Central memory CD8-positive, alpha-beta T cell (primary cell): ENCODE results near the gene C19orf47.

Experiments used
- ATAC-seq: fragments of 150-1000 bp; cut with Tn5 transposase; replicated peaks from 2 replicates; pipeline ENCODE4 v1.10.0; 2022; ENCODE audit warnings: mild to moderate bottlenecking, moderate FRiP score, moderate number of reproducible peaks; ENCODE audit not compliant: poor library complexity, severe bottlenecking; ENCODE audit errors: extremely low read depth
- DNase-seq, 2 donors: peaks; one replicate each; pipeline ENCODE4 v3.0.0; 2021; ENCODE audit warnings: low spot score in 2 of 2
- H3K27ac Mint-ChIP-seq: one replicate; pipeline ENCODE4 v1.8.0; 2022; ENCODE audit warnings: low read depth, mild to moderate bottlenecking, moderate library complexity, mixed read lengths
- H3K27me3 Mint-ChIP-seq: one replicate; pipeline ENCODE4 v1.8.0; 2022; ENCODE audit warnings: mixed read lengths
- H3K36me3 Mint-ChIP-seq: one replicate; pipeline ENCODE4 v1.8.0; 2022; ENCODE audit warnings: mild to moderate bottlenecking, moderate library complexity, mixed read lengths; ENCODE audit not compliant: insufficient read depth
- H3K4me1 Mint-ChIP-seq: one replicate; pipeline ENCODE4 v1.8.0; 2022; ENCODE audit warnings: mixed read lengths
- H3K4me3 Mint-ChIP-seq: one replicate; pipeline ENCODE4 v1.8.0; 2022; ENCODE audit warnings: mild to moderate bottlenecking, moderate library complexity, mixed read lengths
- H3K9me3 Mint-ChIP-seq: one replicate; pipeline ENCODE4 v1.8.0; 2022; ENCODE audit warnings: mixed read lengths

C19orf47 gene

DNA sequence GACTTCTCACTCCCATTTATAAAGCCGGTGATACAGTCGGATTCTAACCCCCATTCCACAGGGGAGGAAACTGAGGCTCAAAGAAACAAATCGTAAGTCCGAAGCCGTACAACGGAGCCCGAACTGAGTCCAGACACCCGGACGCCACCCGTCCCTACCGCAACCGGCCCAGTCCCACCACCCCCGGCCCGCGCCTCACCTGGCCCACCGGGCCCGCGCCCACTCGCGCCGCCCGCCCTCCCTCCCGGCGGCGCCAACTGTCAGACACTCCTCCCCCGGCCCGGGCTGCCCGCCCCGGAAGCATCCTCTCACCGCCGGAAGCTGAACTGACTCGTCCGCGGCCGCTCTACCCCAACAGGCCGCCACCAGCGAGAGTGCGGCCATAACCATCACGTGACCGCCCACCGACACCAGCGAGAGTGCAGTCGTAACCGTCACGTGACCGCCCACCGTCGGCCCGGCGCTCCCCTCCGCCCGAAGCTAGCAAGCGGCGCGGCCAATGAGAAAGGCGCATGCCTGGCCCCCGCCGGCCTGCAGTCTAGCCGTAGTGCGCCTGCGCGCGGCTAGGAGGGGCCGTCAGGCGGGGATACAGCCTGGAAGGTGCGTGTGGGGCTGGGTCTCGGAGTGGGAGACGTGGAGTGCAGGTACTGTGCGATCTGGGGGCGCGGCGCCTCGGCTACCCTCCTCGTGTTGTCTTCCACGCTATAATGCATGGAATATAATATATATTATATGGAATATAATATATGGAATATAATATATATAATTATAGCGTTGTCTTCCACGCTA, at the start of gene C19orf47, which contains the start of gene PLD3:
Gene C19orf47 (minus strand): TSS at position 273 of the 789 bp plus-strand sequence. CDS start 6,540 bp downstream, outside the sequence.
Gene PLD3 (plus strand): TSS at position 571 of the 789 bp plus-strand sequence. CDS start 17,789 bp downstream, outside the sequence.
- peaks cover 13% of the 10 kb centered on the region for H3K36me3 Mint-ChIP-seq
- peak; percentile 91 to 97 for DNase-seq

DNA sequence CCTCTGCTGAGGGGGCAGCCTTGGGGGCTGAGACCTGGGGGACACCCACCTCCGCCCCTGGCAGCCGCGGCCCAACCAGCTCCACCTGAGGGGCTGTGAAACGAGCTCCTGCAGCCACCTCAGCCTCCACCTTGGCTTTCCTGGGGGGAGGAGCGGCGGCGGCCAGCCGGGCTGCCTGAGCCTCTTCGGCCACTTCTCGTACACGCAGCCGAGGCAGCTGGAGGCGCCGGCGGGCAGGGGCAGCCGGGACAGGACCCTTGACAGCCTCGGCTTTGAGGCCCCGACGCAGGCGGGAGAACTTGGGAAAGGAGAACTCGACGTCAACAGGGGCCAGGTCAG, 49.3 kb upstream of the C19orf47 start:
- Mint-ChIP-seq H3K9me3 (no peaks in the 10 kb centered on the region), H3K4me1 (peaks cover 15% of the 10 kb centered on the region), H3K27ac (no peak overlapping the region), H3K36me3 (peaks cover 2% of the 10 kb centered on the region), H3K27me3 (no peaks in the 10 kb centered on the region), H3K4me3 (no peak overlapping the region)
- ATAC-seq: no peak
- DNase-seq: no peak

More for the DNA sequence above, at the start of gene C19orf47, which contains the start of gene PLD3:
- H3K27me3 Mint-ChIP-seq: no peaks in the 10 kb centered on the region
- peak within 1 kb of the TSS; percentile 79 for H3K4me3 Mint-ChIP-seq
- peak within 1 kb of the TSS; percentile 60 for H3K27ac Mint-ChIP-seq
- peaks cover 23% of the 10 kb centered on the region for H3K4me1 Mint-ChIP-seq
- H3K9me3 Mint-ChIP-seq: no peaks in the 10 kb centered on the region
- peak; percentile 98 for ATAC-seq

- H3K4me1 Mint-ChIP-seq: peaks cover 19% of the 10 kb centered on the region
- H3K36me3 Mint-ChIP-seq: peaks cover 2% of the 10 kb centered on the region
- H3K4me3 Mint-ChIP-seq: no peak overlapping the region
- no peak overlapping the region for H3K27ac Mint-ChIP-seq
- no peaks in the 10 kb centered on the region for H3K27me3 Mint-ChIP-seq
- ATAC-seq (no peak), DNase-seq (no peak)
- no peaks in the 10 kb centered on the region for H3K9me3 Mint-ChIP-seq
Measured at GRCh38 chr19:40396886-40397567, 48.8 kb upstream of the C19orf47 start.

GRCh38 chr19:40395956-40396355, 47.8 kb upstream of the C19orf47 start:
- ATAC-seq: no peak
- no peak for DNase-seq
- H3K36me3 Mint-ChIP-seq: peaks cover 2% of the 10 kb centered on the region
- no peaks in the 10 kb centered on the region for H3K9me3 Mint-ChIP-seq
- H3K4me1 Mint-ChIP-seq: peaks cover 18% of the 10 kb centered on the region
- H3K27me3 Mint-ChIP-seq: no peaks in the 10 kb centered on the region
- H3K27ac Mint-ChIP-seq: no peak overlapping the region
- no peak overlapping the region for H3K4me3 Mint-ChIP-seq

GRCh38 chr19:40394816-40395210, 46.6 kb upstream of the C19orf47 start:
- Mint-ChIP-seq H3K4me1 (peaks cover 14% of the 10 kb centered on the region), H3K9me3 (no peaks in the 10 kb centered on the region), H3K4me3 (no peak overlapping the region), H3K27ac (no peak overlapping the region), H3K36me3 (peaks cover 2% of the 10 kb centered on the region), H3K27me3 (no peaks in the 10 kb centered on the region)
- no peak for ATAC-seq
- DNase-seq: no peak

GRCh38 chr19:40393894-40394815, 46.0 kb upstream of the C19orf47 start:
- Mint-ChIP-seq H3K27me3 (no peaks in the 10 kb centered on the region), H3K9me3 (no peaks in the 10 kb centered on the region), H3K4me3 (no peak overlapping the region), H3K27ac (no peak overlapping the region), H3K4me1 (peaks cover 10% of the 10 kb centered on the region), H3K36me3 (peaks cover 2% of the 10 kb centered on the region)
- ATAC-seq (no peak), DNase-seq (no peak)

GRCh38 chr19:40392894-40393517, 44.8 kb upstream of the C19orf47 start:
- H3K27ac Mint-ChIP-seq: no peak overlapping the region
- peaks cover 2% of the 10 kb centered on the region for H3K36me3 Mint-ChIP-seq
- no peaks in the 10 kb centered on the region for H3K9me3 Mint-ChIP-seq
- peaks cover 6% of the 10 kb centered on the region for H3K4me1 Mint-ChIP-seq
- H3K27me3 Mint-ChIP-seq: no peaks in the 10 kb centered on the region
- H3K4me3 Mint-ChIP-seq: no peak overlapping the region
- no peak for ATAC-seq
- DNase-seq: no peak

DNA sequence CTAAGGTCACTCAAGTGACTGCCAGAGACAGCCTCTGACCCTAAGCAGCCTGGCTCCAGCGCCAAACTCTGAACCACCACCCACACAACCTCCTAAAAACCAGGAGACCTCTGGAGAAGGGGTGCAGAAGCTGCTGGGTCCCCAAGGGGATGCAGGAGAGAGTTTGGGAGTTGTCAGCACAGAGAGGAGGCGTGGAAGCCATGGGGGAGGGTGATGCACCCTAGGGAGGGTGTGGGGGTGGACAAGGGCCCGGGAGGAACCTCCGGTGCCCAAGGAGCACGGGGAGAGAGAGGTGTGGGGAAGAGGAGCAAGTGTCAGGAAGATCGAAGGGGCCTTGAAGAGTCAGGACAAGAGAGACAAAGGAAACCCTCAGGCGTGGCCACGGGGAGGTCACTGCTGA, 43.9 kb upstream of the C19orf47 start:
- peaks cover 6% of the 10 kb centered on the region for H3K4me1 Mint-ChIP-seq
- DNase-seq (no peak), ATAC-seq (no peak)
- no peak overlapping the region for H3K27ac Mint-ChIP-seq
- no peaks in the 10 kb centered on the region for H3K27me3 Mint-ChIP-seq
- H3K4me3 Mint-ChIP-seq: no peak overlapping the region
- H3K36me3 Mint-ChIP-seq: peaks cover 2% of the 10 kb centered on the region
- no peaks in the 10 kb centered on the region for H3K9me3 Mint-ChIP-seq

GRCh38 chr19:40390084-40390742, 42.0 kb upstream of the C19orf47 start, which contains the start of gene HIPK4:
Gene HIPK4 (minus strand): TSS chr19:40390181. CDS start chr19:40389902, 279 bp downstream.
- DNase-seq: no peak
- H3K9me3 Mint-ChIP-seq: no peaks in the 10 kb centered on the region
- H3K4me1 Mint-ChIP-seq: peaks cover 6% of the 10 kb centered on the region
- no peaks in the 10 kb centered on the region for H3K27me3 Mint-ChIP-seq
- H3K4me3 Mint-ChIP-seq: no peak within 1 kb of the TSS
- no peak for ATAC-seq
- H3K27ac Mint-ChIP-seq: no peak within 1 kb of the TSS
- peaks cover 2% of the 10 kb centered on the region for H3K36me3 Mint-ChIP-seq

DNA sequence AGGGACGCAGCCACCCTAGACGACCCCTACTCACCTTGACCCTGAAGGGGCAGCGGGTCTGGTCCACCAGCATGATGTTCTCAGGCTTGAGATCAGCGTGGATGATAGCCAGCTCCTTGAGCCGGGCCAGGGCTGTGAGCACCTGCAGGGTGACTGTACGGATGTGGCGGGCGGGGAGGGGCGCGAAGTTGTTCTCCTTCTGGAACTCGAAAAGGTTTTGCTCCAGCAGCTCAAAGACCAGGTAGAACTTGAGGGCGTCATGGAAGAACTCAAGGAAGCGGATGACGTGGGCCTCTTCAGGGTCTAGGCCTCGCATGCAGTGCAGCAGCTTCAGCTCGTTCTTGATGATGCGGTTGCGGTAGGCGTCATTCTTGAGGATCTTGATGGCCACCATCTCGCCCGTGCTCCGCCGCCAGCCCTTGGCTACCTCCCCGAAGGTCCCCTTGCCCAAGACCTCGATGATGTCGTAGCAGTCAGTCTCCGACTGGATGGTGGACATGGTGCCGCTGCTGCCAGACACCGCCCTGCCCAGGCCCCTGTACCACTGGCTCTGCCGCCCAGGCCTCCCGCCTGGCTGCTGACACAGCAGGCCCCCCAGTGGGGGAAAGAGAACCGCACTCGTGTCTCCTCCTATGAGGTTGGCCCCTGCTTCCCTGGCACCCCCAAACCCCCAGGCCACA, 41.3 kb upstream of the C19orf47 start:
- no peak for ATAC-seq
- no peak overlapping the region for H3K27ac Mint-ChIP-seq
- H3K27me3 Mint-ChIP-seq: no peaks in the 10 kb centered on the region
- peaks cover 2% of the 10 kb centered on the region for H3K36me3 Mint-ChIP-seq
- peaks cover 6% of the 10 kb centered on the region for H3K4me1 Mint-ChIP-seq
- no peaks in the 10 kb centered on the region for H3K9me3 Mint-ChIP-seq
- H3K4me3 Mint-ChIP-seq: no peak overlapping the region
- DNase-seq: no peak

DNA sequence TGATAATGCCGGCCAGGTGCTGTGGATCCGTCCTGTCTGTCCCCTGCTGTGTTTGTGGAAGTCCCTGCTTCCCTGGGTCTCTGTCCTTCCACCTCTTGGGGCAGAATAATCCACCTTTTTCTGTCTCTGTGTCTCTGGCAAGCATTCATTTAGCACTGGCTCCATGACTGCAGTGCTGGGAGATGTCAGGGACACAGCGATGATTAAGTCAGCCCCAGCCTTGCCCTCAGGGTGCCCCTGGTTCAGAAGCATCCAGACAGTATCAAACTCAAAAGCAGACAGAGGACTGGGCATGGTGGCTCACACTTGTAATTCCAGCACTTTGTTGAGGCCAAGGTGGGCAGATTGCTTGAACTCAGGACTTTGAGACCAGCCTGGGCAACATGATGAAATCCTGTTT, 40.3 kb upstream of the C19orf47 start:
- Mint-ChIP-seq H3K27me3 (no peaks in the 10 kb centered on the region), H3K36me3 (peaks cover 2% of the 10 kb centered on the region), H3K27ac (no peak overlapping the region), H3K4me3 (no peak overlapping the region), H3K9me3 (no peaks in the 10 kb centered on the region), H3K4me1 (peaks cover 6% of the 10 kb centered on the region)
- DNase-seq: no peak
- ATAC-seq: no peak
